Loucy (cell line): ENCODE data around the gene SCYL1.

ENCODE experiments used
- H2AFZ ChIP-seq: fragments of 200-600 bp; sonication (generic); 2 replicates; pipeline ENCODE4 v1.6.0; 2016; ENCODE audit warnings: antibody characterized with exemption, mild to moderate bottlenecking, low read length, moderate library complexity
- H3F3A ChIP-seq: fragments of 200-600 bp; 2 replicates; pipeline ENCODE4 v1.6.0; 2016; ENCODE audit warnings: antibody characterized with exemption, low read depth, mild to moderate bottlenecking
- H3K27me3 ChIP-seq: fragments of 200-600 bp; sonication (generic); 2 replicates; pipeline ENCODE4 v1.6.1; 2014; ENCODE audit warnings: low read length, mild to moderate bottlenecking; ENCODE audit not compliant: insufficient read depth, poor library complexity, severe bottlenecking
- H3K36me3 ChIP-seq: fragments of 200-600 bp; sonication (generic); 2 replicates; pipeline ENCODE4 v1.6.1; 2016; ENCODE audit warnings: low read length; ENCODE audit not compliant: insufficient read depth
- H3K4me1 ChIP-seq: fragments of 200-600 bp; sonication (generic); 2 replicates; pipeline ENCODE4 v1.5.1; 2014; ENCODE audit warnings: low read length, mild to moderate bottlenecking; ENCODE audit not compliant: insufficient read depth, poor library complexity, severe bottlenecking
- H3K4me2 ChIP-seq: fragments of 200-600 bp; sonication (generic); 2 replicates; pipeline ENCODE4 v1.6.0; 2014; ENCODE audit warnings: antibody characterized with exemption, low read length, low read depth, mild to moderate bottlenecking; ENCODE audit not compliant: poor library complexity, severe bottlenecking
- H3K4me3 ChIP-seq: fragments of 200-600 bp; sonication (generic); 2 replicates; pipeline ENCODE4 v1.5.1; 2014; ENCODE audit warnings: low read length, mild to moderate bottlenecking, mixed read lengths; ENCODE audit not compliant: poor library complexity, severe bottlenecking
- H3K79me2 ChIP-seq: fragments of 200-600 bp; sonication (generic); 2 replicates; pipeline ENCODE4 v1.6.1; 2014; ENCODE audit warnings: low read length; ENCODE audit not compliant: insufficient read depth
- H3K9ac ChIP-seq: fragments of 200-600 bp; sonication (generic); 2 replicates; pipeline ENCODE4 v1.6.0; 2014; ENCODE audit warnings: mild to moderate bottlenecking, low read depth, low read length, moderate library complexity; ENCODE audit not compliant: poor library complexity, severe bottlenecking
- H3K9me2 ChIP-seq: fragments of 200-600 bp; sonication (generic); replicated peaks from 2 replicates; pipeline ENCODE4 v1.6.1; 2016; ENCODE audit warnings: low read depth, low read length, mixed read lengths
- H3K9me3 ChIP-seq: fragments of 200-600 bp; sonication (generic); 2 replicates; pipeline ENCODE4 v1.6.1; 2014; ENCODE audit warnings: mild to moderate bottlenecking, antibody characterized with exemption, low read length, low read depth; ENCODE audit not compliant: insufficient read depth
- H4K20me1 ChIP-seq: fragments of 200-600 bp; sonication (generic); 2 replicates; pipeline ENCODE4 v1.6.0; 2014; ENCODE audit warnings: antibody characterized with exemption, low read length, mild to moderate bottlenecking; ENCODE audit not compliant: insufficient read depth, poor library complexity, severe bottlenecking
- CTCF ChIP-seq: fragments of 200-600 bp; sonication (generic); conservative IDR thresholded peaks from 2 replicates; pipeline ENCODE4 v1.5.1; 2014; ENCODE audit warnings: mild to moderate bottlenecking, antibody characterized with exemption, low read length
- EZH2phosphoT487 ChIP-seq: fragments of 200-600 bp; IDR thresholded peaks from 2 replicates; pipeline ENCODE4 v1.6.1; 2018; ENCODE audit warnings: antibody characterized with exemption, mild to moderate bottlenecking, moderate library complexity, borderline replicate concordance

The SCYL1 gene

GRCh38 chr11:65580031-65580692 is 55.3 kb downstream of the SCYL1 start:
- no peak for TF ChIP-seq CTCF
- no peak overlapping the region for H2AFZ ChIP-seq
- H3K9me3 ChIP-seq, result no peaks in the 10 kb centered on the region
- no peak overlapping the region for H3K4me3 ChIP-seq
- no peak overlapping the region for H3K9ac ChIP-seq
- peaks cover 28% of the 10 kb centered on the region for H3K4me1 ChIP-seq
- H3K79me2 ChIP-seq, result peaks cover 16% of the 10 kb centered on the region
- H3K36me3 ChIP-seq, result no peaks in the 10 kb centered on the region
- H3K9me2 ChIP-seq, result no peaks in the 10 kb centered on the region
- H4K20me1 ChIP-seq, result no peaks in the 10 kb centered on the region
- peaks cover 5% of the 10 kb centered on the region for H3F3A ChIP-seq
- no peak overlapping the region for H3K4me2 ChIP-seq
- no peaks in the 10 kb centered on the region for H3K27me3 ChIP-seq

GRCh38 chr11:65580756-65581155 is 55.9 kb downstream of the SCYL1 start:
- H4K20me1 ChIP-seq, result no peaks in the 10 kb centered on the region
- no peaks in the 10 kb centered on the region for H3K36me3 ChIP-seq
- H3K27me3 ChIP-seq, result no peaks in the 10 kb centered on the region

GRCh38 chr11:65581928-65582327 is 57.0 kb downstream of the SCYL1 start:
- Histone ChIP-seq H3K79me2 (peaks cover under 1% of the 10 kb centered on the region; the same call in 1 of the 2 replicates), H3K9ac (no peak overlapping the region), H3K4me1 (peaks cover 14% of the 10 kb centered on the region), H3F3A (no peaks in the 10 kb centered on the region), H3K9me2 (no peaks in the 10 kb centered on the region), H3K36me3 (no peaks in the 10 kb centered on the region), H2AFZ (no peak overlapping the region), H3K4me3 (no peak overlapping the region), H3K4me2 (no peak overlapping the region), H3K27me3 (no peaks in the 10 kb centered on the region), H4K20me1 (no peaks in the 10 kb centered on the region), H3K9me3 (no peaks in the 10 kb centered on the region)
- TF ChIP-seq EZH2phosphoT487, result no peak
- TF ChIP-seq CTCF, result no peak

More at GRCh38 chr11:65580756-65581155, 55.9 kb downstream of the SCYL1 start:
- no peaks in the 10 kb centered on the region for H3F3A ChIP-seq
- H2AFZ ChIP-seq, result no peak overlapping the region
- peaks cover 11% of the 10 kb centered on the region for H3K79me2 ChIP-seq
- H3K9ac ChIP-seq, result no peak overlapping the region
- H3K4me3 ChIP-seq, result no peak overlapping the region
- H3K9me2 ChIP-seq, result no peaks in the 10 kb centered on the region
- peaks cover 23% of the 10 kb centered on the region for H3K4me1 ChIP-seq
- H3K4me2 ChIP-seq, result no peak overlapping the region
- TF ChIP-seq CTCF, result no peak
- H3K9me3 ChIP-seq, result no peaks in the 10 kb centered on the region
